ENCODE measurements around the gene C2orf78.
"Not testable (repeated sequence)": the region's sequence is repeated elsewhere in the genome, so short reads cannot be mapped to it uniquely, and the experiment has no call there.

C2orf78 gene

DNA sequence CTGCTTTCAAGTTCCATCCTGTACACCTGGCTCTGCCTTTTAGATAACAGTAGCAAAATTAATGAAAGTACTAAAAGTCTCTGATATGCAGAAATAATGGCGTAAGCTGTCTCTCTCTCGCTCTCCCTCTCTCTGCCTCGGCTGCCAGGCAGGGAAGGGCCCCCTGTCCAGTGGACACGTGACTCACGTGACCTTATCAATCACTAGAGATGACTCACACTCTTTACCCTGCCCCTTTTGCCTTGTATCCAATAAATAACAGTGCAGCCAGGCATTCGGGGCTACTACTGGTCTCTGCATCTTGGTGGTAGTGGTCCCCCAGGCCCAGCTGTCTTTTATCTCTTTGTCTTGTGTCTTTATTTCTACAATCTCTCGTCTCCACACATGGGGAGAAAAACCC, 29.7 kb upstream of the C2orf78 start:
- not testable (repeated sequence) for H3K4me2 ChIP-seq (ENCODE audit: low read length); H3K9me3 ChIP-seq (ENCODE audit: insufficient read depth, low read depth, low read length); H2AK5ac ChIP-seq (ENCODE audit: low read length); DNase-seq; H2BK12ac ChIP-seq (ENCODE audit: low read length); H2BK120ac ChIP-seq (ENCODE audit: insufficient read depth, low read length, poor library complexity); H4K91ac ChIP-seq (ENCODE audit: low read depth, low read length); H3K27me3 ChIP-seq (ENCODE audit: insufficient read depth, low read length); H3K9ac ChIP-seq (ENCODE audit: low read length); H4K8ac ChIP-seq (ENCODE audit: low read depth, low read length); H3K4me3 ChIP-seq (ENCODE audit: low read depth, low read length); H3K79me2 ChIP-seq (ENCODE audit: control insufficient read depth, insufficient read depth, low read length, poor library complexity); H3K4ac ChIP-seq (ENCODE audit: low read depth, low read length); H2BK5ac ChIP-seq (ENCODE audit: low read depth, low read length, poor library complexity); H4K12ac ChIP-seq (ENCODE audit: low read depth, low read length); H3K4me1 ChIP-seq (ENCODE audit: control insufficient read depth in 1 of 2, insufficient read depth in 2 of 2, low read length in 2 of 2); H3K14ac ChIP-seq (ENCODE audit: low read length); H3K79me1 ChIP-seq (ENCODE audit: low read length); H3K27ac ChIP-seq (ENCODE audit: low read depth, low read length); H3K18ac ChIP-seq (ENCODE audit: low read length); H3K23ac ChIP-seq (ENCODE audit: low read length); H2AFZ ChIP-seq (ENCODE audit: insufficient read depth, low read length, poor library complexity)
- no CpG with 5 or more reads among the region's 7 CpGs for WGBS (ENCODE audit: extremely low coverage, insufficient coverage, insufficient read length)
- H3K36me3 ChIP-seq (ENCODE audit: control insufficient read depth in 1 of 2, insufficient read depth in 2 of 2, low read length in 2 of 2), result peaks cover 5 to 21% of the 10 kb centered on the region in 2 experiments

DNA sequence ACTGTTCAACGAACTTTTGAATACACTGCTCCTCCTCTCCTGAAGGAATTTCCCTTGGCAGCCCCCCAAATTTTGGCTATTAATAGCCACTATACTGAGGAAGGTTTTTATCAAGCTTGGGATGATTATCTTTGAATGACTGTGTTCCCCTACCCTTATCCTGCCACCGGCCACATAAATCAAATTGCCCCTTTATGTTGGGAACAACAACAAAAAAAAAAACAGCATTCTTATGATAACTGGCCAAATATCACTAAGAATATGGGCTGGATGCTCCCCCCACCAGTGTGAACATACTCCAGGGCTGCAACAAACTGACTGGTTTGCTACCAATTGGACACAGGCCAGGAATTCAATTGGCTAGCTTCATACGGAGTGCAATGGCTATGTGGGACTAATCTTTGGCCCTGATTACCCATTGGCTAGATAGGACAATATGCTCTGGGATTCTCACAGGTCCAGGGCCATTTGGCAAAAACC, 24.7 kb upstream of the C2orf78 start:
- WGBS (ENCODE audit: extremely low coverage, insufficient coverage, insufficient read length), result no CpG with 5 or more reads among the region's 3 CpGs
- no peak overlapping the region for H2BK120ac ChIP-seq (ENCODE audit: insufficient read depth, low read length, poor library complexity)
- no peak overlapping the region for H2BK5ac ChIP-seq (ENCODE audit: low read depth, low read length, poor library complexity)
- H3K9ac ChIP-seq (ENCODE audit: low read length), result no peak overlapping the region
- no peak overlapping the region for H2AFZ ChIP-seq (ENCODE audit: insufficient read depth, low read length, poor library complexity)
- no peak overlapping the region for H2AK5ac ChIP-seq (ENCODE audit: low read length)
- H3K4me3 ChIP-seq (ENCODE audit: low read depth, low read length), result no peak overlapping the region
- peaks cover 4 to 32% of the 10 kb centered on the region in 2 experiments for H3K36me3 ChIP-seq (ENCODE audit: control insufficient read depth in 1 of 2, insufficient read depth in 2 of 2, low read length in 2 of 2)
- no peak overlapping the region for H3K14ac ChIP-seq (ENCODE audit: low read length)
- no peaks in the 10 kb centered on the region for H3K79me1 ChIP-seq (ENCODE audit: low read length)
- no peak for DNase-seq
- no peaks in the 10 kb centered on the region for H3K4me1 ChIP-seq (ENCODE audit: control insufficient read depth in 1 of 2, insufficient read depth in 2 of 2, low read length in 2 of 2)
- no peak overlapping the region for H2BK12ac ChIP-seq (ENCODE audit: low read length)
- no peak overlapping the region for H3K18ac ChIP-seq (ENCODE audit: low read length)
- H4K91ac ChIP-seq (ENCODE audit: low read depth, low read length), result no peak overlapping the region
- H4K12ac ChIP-seq (ENCODE audit: low read depth, low read length), result no peak overlapping the region
- no peak overlapping the region for H3K4me2 ChIP-seq (ENCODE audit: low read length)
- no peak overlapping the region for H4K8ac ChIP-seq (ENCODE audit: low read depth, low read length)
- H3K23ac ChIP-seq (ENCODE audit: low read length), result no peak overlapping the region
- no peak overlapping the region for H3K27ac ChIP-seq (ENCODE audit: low read depth, low read length)
- H3K9me3 ChIP-seq (ENCODE audit: insufficient read depth, low read depth, low read length), result no peaks in the 10 kb centered on the region
- H3K79me2 ChIP-seq (ENCODE audit: control insufficient read depth, insufficient read depth, low read length, poor library complexity), result no peaks in the 10 kb centered on the region
- no peak overlapping the region for H3K4ac ChIP-seq (ENCODE audit: low read depth, low read length)
- H3K27me3 ChIP-seq (ENCODE audit: insufficient read depth, low read length), result no peaks in the 10 kb centered on the region

DNA sequence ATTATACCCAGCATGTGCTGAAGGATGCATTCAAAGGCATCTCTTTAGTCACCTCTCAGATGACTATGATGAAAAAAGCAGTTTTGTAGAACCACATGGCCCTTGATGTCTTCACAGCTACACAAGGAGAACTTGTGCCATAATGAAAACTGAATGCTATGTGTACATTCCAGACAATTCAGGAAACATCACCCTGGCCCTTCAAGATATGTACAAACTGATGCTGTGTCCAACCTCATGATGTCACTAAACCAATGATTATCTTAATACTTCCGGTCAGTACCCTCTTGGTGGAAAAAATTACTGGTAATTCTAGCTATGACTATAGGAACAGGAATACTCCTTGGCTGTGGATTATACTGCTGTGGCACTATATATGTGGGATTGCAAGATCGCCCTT, 24.1 kb upstream of the C2orf78 start:
- no peaks in the 10 kb centered on the region for H3K27me3 ChIP-seq (ENCODE audit: insufficient read depth, low read length)
- H2BK120ac ChIP-seq (ENCODE audit: insufficient read depth, low read length, poor library complexity), result no peak overlapping the region
- no CpG with 5 or more reads among the region's 2 CpGs for WGBS (ENCODE audit: extremely low coverage, insufficient coverage, insufficient read length)
- H4K91ac ChIP-seq (ENCODE audit: low read depth, low read length), result no peak overlapping the region
- no peak overlapping the region for H3K9ac ChIP-seq (ENCODE audit: low read length)
- peaks cover 7 to 33% of the 10 kb centered on the region in 2 experiments for H3K36me3 ChIP-seq (ENCODE audit: control insufficient read depth in 1 of 2, insufficient read depth in 2 of 2, low read length in 2 of 2)
- no peak overlapping the region for H3K18ac ChIP-seq (ENCODE audit: low read length)
- no peak overlapping the region for H2BK5ac ChIP-seq (ENCODE audit: low read depth, low read length, poor library complexity)
- no peak overlapping the region for H3K4ac ChIP-seq (ENCODE audit: low read depth, low read length)
- no peaks in the 10 kb centered on the region for H3K79me2 ChIP-seq (ENCODE audit: control insufficient read depth, insufficient read depth, low read length, poor library complexity)
- H2AFZ ChIP-seq (ENCODE audit: insufficient read depth, low read length, poor library complexity), result no peak overlapping the region
- no peak overlapping the region for H4K12ac ChIP-seq (ENCODE audit: low read depth, low read length)
- H4K8ac ChIP-seq (ENCODE audit: low read depth, low read length), result no peak overlapping the region
- H3K27ac ChIP-seq (ENCODE audit: low read depth, low read length), result no peak overlapping the region
- H3K4me1 ChIP-seq (ENCODE audit: control insufficient read depth in 1 of 2, insufficient read depth in 2 of 2, low read length in 2 of 2), result no peaks in the 10 kb centered on the region
- no peaks in the 10 kb centered on the region for H3K9me3 ChIP-seq (ENCODE audit: insufficient read depth, low read depth, low read length)
- H3K4me3 ChIP-seq (ENCODE audit: low read depth, low read length), result no peak overlapping the region
- H3K4me2 ChIP-seq (ENCODE audit: low read length), result no peak overlapping the region
- H2AK5ac ChIP-seq (ENCODE audit: low read length), result no peak overlapping the region
- no peaks in the 10 kb centered on the region for H3K79me1 ChIP-seq (ENCODE audit: low read length)
- H3K14ac ChIP-seq (ENCODE audit: low read length), result no peak overlapping the region
- H2BK12ac ChIP-seq (ENCODE audit: low read length), result no peak overlapping the region
- no peak overlapping the region for H3K23ac ChIP-seq (ENCODE audit: low read length)
- no peak for DNase-seq

DNA sequence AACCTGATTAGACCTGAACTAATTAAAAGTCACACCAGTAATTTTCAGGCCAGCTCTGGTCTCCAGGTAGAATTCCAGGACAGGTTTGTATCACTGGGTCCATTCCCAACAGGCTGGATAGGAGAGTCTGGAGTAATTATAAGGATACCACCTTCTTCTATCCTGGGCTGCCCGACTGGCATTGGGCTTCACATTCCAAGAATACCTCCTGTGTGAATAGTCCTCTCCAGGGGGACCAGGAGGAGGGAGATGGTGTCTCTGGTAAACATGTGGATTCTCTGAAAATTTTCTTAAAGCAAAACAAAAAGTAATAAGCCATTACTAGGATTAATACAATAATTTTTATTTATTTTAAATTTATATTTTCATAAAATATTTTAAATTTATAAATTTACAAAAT, 21.4 kb upstream of the C2orf78 start:
- no peak overlapping the region for H2BK5ac ChIP-seq (ENCODE audit: low read depth, low read length, poor library complexity)
- no CpG with 5 or more reads among the region's 1 CpG for WGBS (ENCODE audit: extremely low coverage, insufficient coverage, insufficient read length)
- H3K23ac ChIP-seq (ENCODE audit: low read length), result no peak overlapping the region
- H3K9ac ChIP-seq (ENCODE audit: low read length), result no peak overlapping the region
- H3K14ac ChIP-seq (ENCODE audit: low read length), result no peak overlapping the region
- H2AK5ac ChIP-seq (ENCODE audit: low read length), result no peak overlapping the region
- no peak for DNase-seq
- H3K9me3 ChIP-seq (ENCODE audit: insufficient read depth, low read depth, low read length), result no peaks in the 10 kb centered on the region
- H4K91ac ChIP-seq (ENCODE audit: low read depth, low read length), result no peak overlapping the region
- no peaks in the 10 kb centered on the region for H3K79me2 ChIP-seq (ENCODE audit: control insufficient read depth, insufficient read depth, low read length, poor library complexity)
- peaks cover 8 to 34% of the 10 kb centered on the region in 2 experiments for H3K36me3 ChIP-seq (ENCODE audit: control insufficient read depth in 1 of 2, insufficient read depth in 2 of 2, low read length in 2 of 2)
- H3K79me1 ChIP-seq (ENCODE audit: low read length), result no peaks in the 10 kb centered on the region
- H4K12ac ChIP-seq (ENCODE audit: low read depth, low read length), result no peak overlapping the region
- no peak overlapping the region for H2BK12ac ChIP-seq (ENCODE audit: low read length)
- H3K4ac ChIP-seq (ENCODE audit: low read depth, low read length), result no peak overlapping the region
- no peak overlapping the region for H3K4me2 ChIP-seq (ENCODE audit: low read length)
- no peak overlapping the region for H3K4me3 ChIP-seq (ENCODE audit: low read depth, low read length)
- no peak overlapping the region for H3K27ac ChIP-seq (ENCODE audit: low read depth, low read length)
- H3K27me3 ChIP-seq (ENCODE audit: insufficient read depth, low read length), result no peaks in the 10 kb centered on the region
- no peak overlapping the region for H2BK120ac ChIP-seq (ENCODE audit: insufficient read depth, low read length, poor library complexity)
- H4K8ac ChIP-seq (ENCODE audit: low read depth, low read length), result no peak overlapping the region
- no peak overlapping the region for H3K18ac ChIP-seq (ENCODE audit: low read length)
- H2AFZ ChIP-seq (ENCODE audit: insufficient read depth, low read length, poor library complexity), result no peak overlapping the region
- H3K4me1 ChIP-seq (ENCODE audit: control insufficient read depth in 1 of 2, insufficient read depth in 2 of 2, low read length in 2 of 2), result no peaks in the 10 kb centered on the region

All from trophoblast cell (in vitro differentiated cells and primary cell).